GM12878 (cell line): ENCODE data around the gene FGD4. TPM values are rescaled to one million over a fixed set of nuclear protein-coding genes. Genes with fewer than 3 reads are reported as not detected.

Source experiments
- ATAC-seq: fragments of 200-7000 bp; cut with Tn5 transposase; 3 replicates; pipeline ENCODE4 v1.9.1; 2020; ENCODE audit warnings: mild to moderate bottlenecking, moderate library complexity
- BruUV-seq: library from RNA; stranded (reverse); fragments of 400-500 nt; replicated peaks from 2 replicates; lab custom pipeline; 2021; lab: Mats Ljungman, UMichigan
- CTCF ChIA-PET: fragments of 300-600 bp; sonication (Branson Sonifier 250); formaldehyde crosslinking; extraction: SDS; loops from one replicate; lab custom pipeline; 2021; ENCODE audit warnings: inconsistent platforms; lab: Yijun Ruan, JAX
- POLR2A ChIA-PET: fragments of 350-600 bp; formaldehyde crosslinking; extraction: SDS; loops from one replicate; lab custom pipeline; 2021; ENCODE audit warnings: inconsistent platforms; lab: Charles Lee
- RAD21 ChIA-PET: fragments of 300-600 bp; sonication (Branson Sonifier 250); formaldehyde crosslinking; loops from one replicate; lab custom pipeline; 2023; ENCODE audit warnings: antibody characterized with exemption; ENCODE audit not compliant: unreplicated experiment; lab: Charles Lee
- SMC1A ChIA-PET: fragments of 300-600 bp; sonication (Branson Sonifier 250); formaldehyde crosslinking; loops from one replicate; lab custom pipeline; 2023; ENCODE audit not compliant: unreplicated experiment, uncharacterized antibody; lab: Charles Lee
- DNase-seq: peaks from one replicate; pipeline ENCODE4 v3.0.0-alpha.2; 2011; ENCODE audit warnings: low read depth, low spot score
- FAIRE-seq: peaks from 3 replicates; lab custom pipeline; 2011; peaks lifted over from hg19 to GRCh38; lab: Jason Lieb, UNC
- H2AFZ ChIP-seq: 2 replicates; pipeline ENCODE4 v1.6.0; 2011; ENCODE audit warnings: low read depth, low read length, control low read depth; ENCODE audit not compliant: control insufficient read depth
- H3K27ac ChIP-seq: 2 replicates; pipeline ENCODE4 v1.5.1; 2011; ENCODE audit warnings: control low read depth; ENCODE audit not compliant: control insufficient read depth, insufficient read depth
- H3K27me3 ChIP-seq, 2 experiments: replicated peaks in 1 of 2; 2 replicates each; pipeline versions ENCODE4 v1.6.0 to v1.6.1; 2011; ENCODE audit warnings: low read length in 1 of 2; ENCODE audit not compliant: control insufficient read depth in 2 of 2, insufficient read depth in 2 of 2
- H3K36me3 ChIP-seq, 2 experiments: 2 replicates each; pipeline ENCODE4 v1.5.1; 2011; ENCODE audit warnings: low read length in 1 of 2; ENCODE audit not compliant: control insufficient read depth in 2 of 2, insufficient read depth in 2 of 2
- H3K4me1 ChIP-seq: 2 replicates; pipeline ENCODE4 v1.6.1; 2011; ENCODE audit warnings: mild to moderate bottlenecking, low read length, moderate library complexity, mixed read lengths; ENCODE audit not compliant: control insufficient read depth, insufficient read depth
- H3K4me2 ChIP-seq: 2 replicates; pipeline ENCODE4 v1.6.0; 2011; ENCODE audit warnings: control low read depth; ENCODE audit not compliant: control insufficient read depth, insufficient read depth
- H3K4me3 ChIP-seq: fragments of 200-600 bp; sonication (generic); 2 replicates; pipeline ENCODE4 v1.5.1; 2016
- H3K79me2 ChIP-seq: 2 replicates; pipeline ENCODE4 v1.6.0; 2011; ENCODE audit warnings: low read length; ENCODE audit not compliant: control insufficient read depth, insufficient read depth
- H3K9ac ChIP-seq: 2 replicates; pipeline ENCODE4 v1.8.0; 2011; ENCODE audit warnings: low read length, control low read depth, mixed read lengths; ENCODE audit not compliant: control insufficient read depth, insufficient read depth
- H3K9me3 ChIP-seq: replicated peaks from 3 replicates; pipeline ENCODE4 v1.5.1; 2011; ENCODE audit warnings: mild to moderate bottlenecking, low read length; ENCODE audit not compliant: control insufficient read depth, insufficient read depth
- H4K20me1 ChIP-seq: 2 replicates; pipeline ENCODE4 v1.6.0; 2011; ENCODE audit not compliant: control insufficient read depth, insufficient read depth
- CREM ChIP-seq: IDR thresholded peaks from 2 replicates; pipeline ENCODE4 v1.6.1; 2014; ENCODE audit warnings: antibody characterized with exemption, low read depth
- E4F1 ChIP-seq: fragments of 450-650 bp; IDR thresholded peaks from 2 replicates; pipeline ENCODE4 v1.6.1; 2018; ENCODE audit warnings: borderline replicate concordance, mild to moderate bottlenecking; ENCODE audit not compliant: partially characterized antibody
- FOXK2 ChIP-seq: fragments of 450-650 bp; IDR thresholded peaks from 2 replicates; pipeline ENCODE4 v1.6.1; 2017; ENCODE audit warnings: mild to moderate bottlenecking, moderate library complexity
- MEF2A ChIP-seq: IDR thresholded peaks from 2 replicates; pipeline ENCODE4 v1.6.1; 2011; ENCODE audit warnings: low read depth, mild to moderate bottlenecking, low read length, moderate library complexity; ENCODE audit not compliant: insufficient read depth
- MLLT1 ChIP-seq: fragments of 450-650 bp; IDR thresholded peaks from 2 replicates; pipeline ENCODE4 v1.6.1; 2016; ENCODE audit warnings: mild to moderate bottlenecking
- NFXL1 ChIP-seq: fragments of 450-650 bp; IDR thresholded peaks from 2 replicates; pipeline ENCODE4 v1.6.1; 2017; ENCODE audit warnings: antibody characterized with exemption, mild to moderate bottlenecking, borderline replicate concordance
- NRF1 ChIP-seq: conservative IDR thresholded peaks from 2 replicates; pipeline ENCODE4 v1.6.1; 2011; ENCODE audit warnings: mild to moderate bottlenecking, low read depth, low read length, improper control_type of control experiment
- PKNOX1 ChIP-seq: fragments of 450-650 bp; IDR thresholded peaks from 2 replicates; pipeline ENCODE4 v1.6.1; 2016; ENCODE audit warnings: mild to moderate bottlenecking
- REST ChIP-seq: IDR thresholded peaks from 2 replicates; pipeline ENCODE4 v1.6.1; 2012; ENCODE audit warnings: mild to moderate bottlenecking, low read depth, low read length
- SIX5 ChIP-seq: IDR thresholded peaks from 2 replicates; pipeline ENCODE4 v1.6.1; 2011; ENCODE audit warnings: mild to moderate bottlenecking, low read depth, low read length, moderate library complexity; ENCODE audit not compliant: severe bottlenecking
- SREBF2 ChIP-seq: IDR thresholded peaks from 2 replicates; pipeline ENCODE4 v1.6.1; 2012; ENCODE audit warnings: mild to moderate bottlenecking, low read length
- STAT3 ChIP-seq: IDR thresholded peaks from 2 replicates; pipeline ENCODE4 v1.6.1; 2011; ENCODE audit warnings: low read depth, low read length, improper control_type of control experiment
- TARDBP ChIP-seq: IDR thresholded peaks from 2 replicates; pipeline ENCODE4 v1.6.1; 2016; ENCODE audit warnings: borderline replicate concordance
- TCF12 ChIP-seq: IDR thresholded peaks from 2 replicates; pipeline ENCODE4 v1.6.1; 2011; ENCODE audit warnings: low read depth, mild to moderate bottlenecking, low read length
- ZNF207 ChIP-seq: fragments of 450-650 bp; IDR thresholded peaks from 2 replicates; pipeline ENCODE4 v1.6.1; 2014; ENCODE audit warnings: antibody characterized with exemption, mild to moderate bottlenecking, borderline replicate concordance
- ZSCAN29 ChIP-seq: fragments of 450-650 bp; IDR thresholded peaks from 2 replicates; pipeline ENCODE4 v1.6.1; 2017; ENCODE audit warnings: mild to moderate bottlenecking, moderate library complexity
- ZZZ3 ChIP-seq: IDR thresholded peaks from 2 replicates; pipeline ENCODE4 v1.6.1; 2011; ENCODE audit warnings: low read depth; ENCODE audit not compliant: control insufficient read depth, insufficient read length
- whole genome bisulfite sequencing: methylation state at CpG from one replicate; pipeline ENCODE4 v1.1.6; 2016; ENCODE audit warnings: low lambda C conversion rate; ENCODE audit not compliant: insufficient replicate concordance, insufficient coverage; ENCODE audit errors: missing lambda C conversion rate; 5-methylcytosine and 5-hydroxymethylcytosine counted together
- in situ Hi-C: fragments of 300-500 bp; cut with MboI; formaldehyde crosslinking; loops from 9 replicates; pipeline ENCODE4 v1.14.3; 2018; ENCODE audit warnings: mixed read lengths
- intact Hi-C: fragments of 100-400 bp; cut with micrococcal nuclease; formaldehyde crosslinking; loops from one replicate; pipeline ENCODE4 v1.14.2; 2022; ENCODE audit not compliant: unreplicated experiment
- polyA plus RNA-seq, 11 experiments: library from polyadenylated mRNA; depleted of rRNA in 4 of 11; unstranded in 6 of 11; stranded (reverse) in 5 of 11; fragments of >200 nt; fragmentation: Nextera tagmentation in 4 of 11; fragmentation: Illumina TruSeq in 1 of 11; extraction: Ambion mirVana in 4 of 11; extraction: Trizol in 1 of 11; gene quantifications; 1 replicate in 1 of 11; 2 replicates in 10 of 11; pipeline versions ENCODE4 v1.2.1 to v1.2.3, GENCODE V29; 2011 to 2016; ENCODE audit warnings: inconsistent platforms in 2 of 11, missing spikeins in 2 of 11, low read depth in 1 of 11
- total RNA-seq, 4 experiments: library from RNA; depleted of rRNA in 3 of 4; stranded (reverse); fragments of >200 nt in 3 of 4; fragmentation: Illumina TruSeq in 1 of 4; extraction: Trizol in 1 of 4; gene quantifications; 2 replicates each; pipeline versions ENCODE4 v1.2.1 to v1.2.3, GENCODE V29; 2013 to 2021

Gene FGD4
- total and polyA plus RNA-seq, 10 of the 15 experiments (the other 5 are each of a cell fraction or from before 2014, with no cell fraction given), result 0.01 to 0.18 (median 0.08) TPM; not detected in 3

GRCh38 chr12:32604565-32604964 lies 205.2 kb downstream of the FGD4 start:
- no peak overlapping the region for H3K27ac ChIP-seq
- FAIRE-seq, result no peak
- no peak overlapping the region for H3K4me3 ChIP-seq
- intact Hi-C loops, result no loop called here
- in situ Hi-C loops, result no loop called here
- H3K36me3 ChIP-seq, result no peaks in the 10 kb centered on the region
- SMC1A ChIA-PET, result interaction anchor here (0.7 to 2.3 kb wide), 4 partner anchors 13 to 82 kb away, joined by 3 to 10 read pairs (median 4); no protein-coding TSS in a partner anchor
- H3K79me2 ChIP-seq, result no peaks in the 10 kb centered on the region
- ATAC-seq, result no peak
- no peak overlapping the region for H2AFZ ChIP-seq
- H4K20me1 ChIP-seq, result no peaks in the 10 kb centered on the region
- POLR2A ChIA-PET, result no interaction called here
- WGBS, result 44% methylated on average over 2 of the region's 2 CpGs
- no peak for DNase-seq
- TF ChIP-seq E4F1, result no peak
- TF ChIP-seq NRF1, result no peak
- TF ChIP-seq ZNF207, result no peak
- no peak for TF ChIP-seq MEF2A
- no peak for TF ChIP-seq MLLT1
- no peak for TF ChIP-seq STAT3
- no peak for TF ChIP-seq PKNOX1
- no peak for TF ChIP-seq REST
- TF ChIP-seq ZSCAN29, result no peak
- TF ChIP-seq ZZZ3, result no peak
- TF ChIP-seq TARDBP, result no peak
- no peak for TF ChIP-seq NFXL1
- TF ChIP-seq FOXK2, result no peak
- no peak for TF ChIP-seq TCF12
- TF ChIP-seq SIX5, result no peak
- TF ChIP-seq CREM, result no peak
- no peak for TF ChIP-seq SREBF2
- H3K27me3 ChIP-seq, result no peaks in the 10 kb centered on the region
- no peak overlapping the region for H3K4me2 ChIP-seq
- BruUV-seq, result no TSS peak
- no peak overlapping the region for H3K9ac ChIP-seq
- CTCF ChIA-PET, result interaction anchor here (0.6 kb wide), 1 partner anchor 37 kb away, joined by 3 read pairs; no protein-coding TSS in a partner anchor
- 0 out of 2 replicates have a peak, but pooled peaks cover 2% of the 10 kb centered on the region for H3K4me1 ChIP-seq
- RAD21 ChIA-PET, result interaction anchor here (0.6 to 1.5 kb wide), 2 partner anchors 9 to 17 kb away, joined by 3 to 4 read pairs; no protein-coding TSS in a partner anchor
- H3K9me3 ChIP-seq, result no peaks in the 10 kb centered on the region
